Central memory CD8-positive, alpha-beta T cell (primary cell): ENCODE measurements around the gene POTEH.
"Not testable (repeated sequence)": the region's sequence is repeated elsewhere in the genome, so short reads cannot be mapped to it uniquely, and the experiment has no call there.

Source experiments
- ATAC-seq: fragments of 150-1000 bp; cut with Tn5 transposase; replicated peaks from 2 replicates; pipeline ENCODE4 v1.10.0; 2022; ENCODE audit warnings: mild to moderate bottlenecking, moderate FRiP score, moderate number of reproducible peaks; ENCODE audit not compliant: poor library complexity, severe bottlenecking; ENCODE audit errors: extremely low read depth
- DNase-seq, 2 donors: peaks; one replicate each; pipeline ENCODE4 v3.0.0; 2021; ENCODE audit warnings: low spot score in 2 of 2
- H3K27ac Mint-ChIP-seq: one replicate; pipeline ENCODE4 v1.8.0; 2022; ENCODE audit warnings: low read depth, mild to moderate bottlenecking, moderate library complexity, mixed read lengths
- H3K27me3 Mint-ChIP-seq: one replicate; pipeline ENCODE4 v1.8.0; 2022; ENCODE audit warnings: mixed read lengths
- H3K36me3 Mint-ChIP-seq: one replicate; pipeline ENCODE4 v1.8.0; 2022; ENCODE audit warnings: mild to moderate bottlenecking, moderate library complexity, mixed read lengths; ENCODE audit not compliant: insufficient read depth
- H3K4me1 Mint-ChIP-seq: one replicate; pipeline ENCODE4 v1.8.0; 2022; ENCODE audit warnings: mixed read lengths
- H3K4me3 Mint-ChIP-seq: one replicate; pipeline ENCODE4 v1.8.0; 2022; ENCODE audit warnings: mild to moderate bottlenecking, moderate library complexity, mixed read lengths
- H3K9me3 Mint-ChIP-seq: one replicate; pipeline ENCODE4 v1.8.0; 2022; ENCODE audit warnings: mixed read lengths

The POTEH gene

GRCh38 chr22:15689749-15690125 is at the start of gene POTEH:
Gene POTEH (plus strand): TSS chr22:15690026. CDS start chr22:15690078, 52 bp downstream.
- not testable (repeated sequence) for DNase-seq, H3K27ac Mint-ChIP-seq, H3K27me3 Mint-ChIP-seq, H3K9me3 Mint-ChIP-seq, H3K4me1 Mint-ChIP-seq, H3K36me3 Mint-ChIP-seq, H3K4me3 Mint-ChIP-seq, ATAC-seq

- not testable (repeated sequence) for H3K9me3 Mint-ChIP-seq, DNase-seq, H3K4me3 Mint-ChIP-seq, H3K27me3 Mint-ChIP-seq, H3K27ac Mint-ChIP-seq, ATAC-seq, H3K4me1 Mint-ChIP-seq, H3K36me3 Mint-ChIP-seq
Observed at GRCh38 chr22:15642288-15642861, 47.5 kb upstream of the POTEH start.

- not testable (repeated sequence) for H3K4me3 Mint-ChIP-seq, ATAC-seq, H3K4me1 Mint-ChIP-seq, H3K9me3 Mint-ChIP-seq, DNase-seq, H3K36me3 Mint-ChIP-seq, H3K27me3 Mint-ChIP-seq, H3K27ac Mint-ChIP-seq
Observed at GRCh38 chr22:15651954-15652353, 37.9 kb upstream of the POTEH start.

- H3K4me1 Mint-ChIP-seq, H3K9me3 Mint-ChIP-seq, H3K27ac Mint-ChIP-seq, H3K36me3 Mint-ChIP-seq, ATAC-seq, H3K27me3 Mint-ChIP-seq, H3K4me3 Mint-ChIP-seq, DNase-seq: not testable (repeated sequence)
Observed at GRCh38 chr22:15652738-15653137, 37.1 kb upstream of the POTEH start.

- not testable (repeated sequence) for H3K4me3 Mint-ChIP-seq, DNase-seq, H3K4me1 Mint-ChIP-seq
Observed at GRCh38 chr22:15653241-15653640, 36.6 kb upstream of the POTEH start.

GRCh38 chr22:15661102-15661501 is 28.7 kb upstream of the POTEH start:
- H3K27me3 Mint-ChIP-seq, H3K4me3 Mint-ChIP-seq, ATAC-seq, H3K36me3 Mint-ChIP-seq, H3K9me3 Mint-ChIP-seq, H3K4me1 Mint-ChIP-seq, DNase-seq, H3K27ac Mint-ChIP-seq: not testable (repeated sequence)

More at GRCh38 chr22:15653241-15653640, 36.6 kb upstream of the POTEH start:
- H3K27me3 Mint-ChIP-seq, H3K27ac Mint-ChIP-seq, ATAC-seq, H3K9me3 Mint-ChIP-seq, H3K36me3 Mint-ChIP-seq: not testable (repeated sequence)

- H3K27ac Mint-ChIP-seq, H3K4me1 Mint-ChIP-seq, DNase-seq, H3K27me3 Mint-ChIP-seq, H3K4me3 Mint-ChIP-seq, H3K9me3 Mint-ChIP-seq, H3K36me3 Mint-ChIP-seq, ATAC-seq: not testable (repeated sequence)
Observed at GRCh38 chr22:15664682-15665081, 25.1 kb upstream of the POTEH start.

GRCh38 chr22:15665478-15665877 is 24.3 kb upstream of the POTEH start:
- not testable (repeated sequence) for ATAC-seq, H3K9me3 Mint-ChIP-seq, H3K4me1 Mint-ChIP-seq, H3K27me3 Mint-ChIP-seq, H3K4me3 Mint-ChIP-seq, DNase-seq, H3K27ac Mint-ChIP-seq, H3K36me3 Mint-ChIP-seq

GRCh38 chr22:15669430-15669829 is 20.4 kb upstream of the POTEH start:
- ATAC-seq, H3K4me1 Mint-ChIP-seq: not testable (repeated sequence)

GRCh38 chr22:15679702-15680101 is 10.1 kb upstream of the POTEH start:
- H3K36me3 Mint-ChIP-seq, result not testable (repeated sequence)

More at GRCh38 chr22:15669430-15669829, 20.4 kb upstream of the POTEH start:
- DNase-seq, H3K27me3 Mint-ChIP-seq, H3K4me3 Mint-ChIP-seq, H3K27ac Mint-ChIP-seq, H3K9me3 Mint-ChIP-seq, H3K36me3 Mint-ChIP-seq: not testable (repeated sequence)

GRCh38 chr22:15684115-15684514 is 5.7 kb upstream of the POTEH start:
- not testable (repeated sequence) for ATAC-seq, H3K27me3 Mint-ChIP-seq, DNase-seq, H3K4me3 Mint-ChIP-seq, H3K36me3 Mint-ChIP-seq, H3K9me3 Mint-ChIP-seq, H3K4me1 Mint-ChIP-seq, H3K27ac Mint-ChIP-seq

More at GRCh38 chr22:15679702-15680101, 10.1 kb upstream of the POTEH start:
- not testable (repeated sequence) for ATAC-seq, H3K4me1 Mint-ChIP-seq, H3K4me3 Mint-ChIP-seq, H3K9me3 Mint-ChIP-seq, H3K27me3 Mint-ChIP-seq, H3K27ac Mint-ChIP-seq, DNase-seq

GRCh38 chr22:15684695-15685094 is 5.1 kb upstream of the POTEH start:
- H3K9me3 Mint-ChIP-seq, H3K36me3 Mint-ChIP-seq, DNase-seq, H3K4me3 Mint-ChIP-seq, H3K27me3 Mint-ChIP-seq, H3K27ac Mint-ChIP-seq, H3K4me1 Mint-ChIP-seq, ATAC-seq: not testable (repeated sequence)

GRCh38 chr22:15685641-15686040 is 4.2 kb upstream of the POTEH start:
- not testable (repeated sequence) for H3K9me3 Mint-ChIP-seq, H3K27ac Mint-ChIP-seq, H3K4me1 Mint-ChIP-seq, DNase-seq, H3K36me3 Mint-ChIP-seq, ATAC-seq, H3K27me3 Mint-ChIP-seq, H3K4me3 Mint-ChIP-seq
